MCF 10A (cell line): ENCODE measurements around the gene ATXN2L. TPM values are rescaled to one million over a fixed set of nuclear protein-coding genes. Genes with fewer than 3 reads are reported as not detected.

Experiments
- BruUV-seq: library from RNA; stranded (reverse); fragments of 400-500 nt; replicated peaks from 2 replicates; lab custom pipeline; 2021; lab: Mats Ljungman, UMichigan
- CTCF ChIA-PET: fragments of 300-600 bp; sonication (Branson Sonifier 250); formaldehyde crosslinking; extraction: SDS; loops from one replicate; lab custom pipeline; 2021; ENCODE audit warnings: antibody characterized with exemption, inconsistent platforms; lab: Yijun Ruan, JAX
- POLR2A ChIA-PET: fragments of 300-600, 350-650 bp; sonication (Branson Sonifier 250); formaldehyde crosslinking; extraction: SDS; loops from one replicate; lab custom pipeline; 2020; ENCODE audit warnings: antibody characterized with exemption, inconsistent platforms; lab: Yijun Ruan, JAX
- DNase-seq: peaks from one replicate; pipeline ENCODE4 v3.0.0-alpha.2; 2018; ENCODE audit not compliant: unreplicated experiment
- H3K27ac Mint-ChIP-seq: one replicate; pipeline ENCODE4 v1.8.0; 2022; ENCODE audit warnings: mild to moderate bottlenecking, low read depth, mixed read lengths; ENCODE audit not compliant: unreplicated experiment
- H3K27me3 Mint-ChIP-seq: one replicate; pipeline ENCODE4 v1.8.0; 2022; ENCODE audit warnings: mixed read lengths; ENCODE audit not compliant: insufficient read depth, unreplicated experiment
- H3K36me3 Mint-ChIP-seq: one replicate; pipeline ENCODE4 v1.8.0; 2022; ENCODE audit warnings: mild to moderate bottlenecking, moderate library complexity, mixed read lengths; ENCODE audit not compliant: insufficient read depth, unreplicated experiment
- H3K4me1 Mint-ChIP-seq: one replicate; pipeline ENCODE4 v1.8.0; 2022; ENCODE audit warnings: mixed read lengths; ENCODE audit not compliant: insufficient read depth, unreplicated experiment
- H3K4me3 Mint-ChIP-seq: one replicate; pipeline ENCODE4 v1.8.0; 2022; ENCODE audit warnings: mild to moderate bottlenecking, moderate library complexity, mixed read lengths; ENCODE audit not compliant: unreplicated experiment
- H3K9me3 Mint-ChIP-seq: one replicate; pipeline ENCODE4 v1.8.0; 2022; ENCODE audit warnings: mixed read lengths; ENCODE audit not compliant: unreplicated experiment
- CTCF ChIP-seq: fragments of 200-600 bp; IDR thresholded peaks from one replicate; pipeline ENCODE4 v1.8.0; 2022; ENCODE audit warnings: antibody characterized with exemption, mild to moderate bottlenecking; ENCODE audit not compliant: unreplicated experiment
- intact Hi-C: fragments of 100-400 bp; cut with micrococcal nuclease; formaldehyde crosslinking; loops from 2 replicates; pipeline ENCODE4 v1.14.1; 2022
- total RNA-seq: library from RNA; stranded (reverse); gene quantifications from 2 replicates; pipeline ENCODE4 v1.2.3, GENCODE V29; 2022

ATXN2L gene
- total RNA-seq, 1 experiment from 2014 or later, result 245 TPM

GRCh38 chr16:28839004-28839639, 16.3 kb downstream of the ATXN2L start:
- BruUV-seq, result no TSS peak
- TF ChIP-seq CTCF, result no peak
- Mint-ChIP-seq H3K27ac (no peak overlapping the region), H3K9me3 (no peaks in the 10 kb centered on the region), H3K4me1 (peaks cover 5% of the 10 kb centered on the region), H3K27me3 (no peaks in the 10 kb centered on the region), H3K36me3 (peaks cover 73% of the 10 kb centered on the region), H3K4me3 (no peak overlapping the region)
- POLR2A ChIA-PET, result interaction anchor here (0.7 to 1.0 kb wide), 2 partner anchors 17 to 19 kb away, joined by 4 to 5 read pairs; partner anchors contain the start of gene ATXN2L
- CTCF ChIA-PET, result interaction anchor here (0.6 kb wide), 1 partner anchor 1216 kb away, joined by 3 read pairs; no protein-coding TSS in a partner anchor
- intact Hi-C loops, result no loop called here
- no peak for DNase-seq

GRCh38 chr16:28839899-28840298, 17.1 kb downstream of the ATXN2L start:
- CTCF ChIA-PET, result interaction anchor here (0.6 kb wide), 1 partner anchor 1216 kb away, joined by 3 read pairs; no protein-coding TSS in a partner anchor
- Mint-ChIP-seq H3K4me1 (peaks cover 8% of the 10 kb centered on the region), H3K9me3 (no peaks in the 10 kb centered on the region), H3K27me3 (no peaks in the 10 kb centered on the region), H3K4me3 (no peak overlapping the region), H3K27ac (no peak overlapping the region), H3K36me3 (peaks cover 81% of the 10 kb centered on the region)
- intact Hi-C loops, result no loop called here
- BruUV-seq, result no TSS peak
- DNase-seq, result no peak
- TF ChIP-seq CTCF, result no peak
- POLR2A ChIA-PET, result interaction anchor here (0.7 to 1.0 kb wide), 2 partner anchors 18 to 19 kb away, joined by 4 to 5 read pairs; partner anchors contain the start of gene ATXN2L

- Mint-ChIP-seq H3K4me1 (peaks cover 12% of the 10 kb centered on the region), H3K4me3 (no peak overlapping the region), H3K27ac (peak overlapping the region; percentile 50), H3K27me3 (no peaks in the 10 kb centered on the region), H3K9me3 (no peaks in the 10 kb centered on the region), H3K36me3 (peaks cover 63% of the 10 kb centered on the region)
- CTCF ChIA-PET, result interaction anchor here (0.6 to 0.7 kb wide), 2 partner anchors 103 to 872 kb away, joined by 3 to 4 read pairs; no protein-coding TSS in a partner anchor
- POLR2A ChIA-PET, result interaction anchor here (0.5 to 8.3 kb wide), 5 partner anchors 14 to 102 kb away, joined by 3 to 135 read pairs (median 8); partner anchors contain the start of genes ATXN2L and SH2B1
- TF ChIP-seq CTCF, result no peak
- intact Hi-C loops, result no loop called here
- no peak for DNase-seq
- no TSS peak for BruUV-seq
These were observed 19.9 kb downstream of the ATXN2L start for GRCh38 chr16:28842696-28843095.

GRCh38 chr16:28843766-28844165, 21.0 kb downstream of the ATXN2L start:
- Mint-ChIP-seq H3K27me3 (no peaks in the 10 kb centered on the region), H3K36me3 (peaks cover 55% of the 10 kb centered on the region), H3K9me3 (no peaks in the 10 kb centered on the region), H3K27ac (no peak overlapping the region), H3K4me3 (no peak overlapping the region), H3K4me1 (peaks cover 7% of the 10 kb centered on the region)
- TF ChIP-seq CTCF, result no peak
- POLR2A ChIA-PET, result interaction anchor here (0.6 to 8.3 kb wide), 4 partner anchors 20 to 290 kb away, joined by 3 to 135 read pairs (median 54); partner anchors contain the start of genes ATXN2L, SGF29 and SH2B1
- no peak for DNase-seq
- CTCF ChIA-PET, result interaction anchor here (1.0 to 2.2 kb wide), 2 partner anchors 11 to 18 kb away, joined by 3 to 6 read pairs; no protein-coding TSS in a partner anchor
- intact Hi-C loops, result no loop called here
- BruUV-seq, result no TSS peak
